GM19239 (cell line): Measurements from ENCODE around the gene MACROD1.

ENCODE experiments used
- DNase-seq: peaks from one replicate; pipeline ENCODE4 v3.0.0; 2011; ENCODE audit warnings: low spot score; ENCODE audit not compliant: insufficient read length
- FAIRE-seq: peaks from 2 replicates; lab custom pipeline; 2011; peaks lifted over from hg19 to GRCh38; lab: Jason Lieb, UNC

Gene MACROD1

DNA sequence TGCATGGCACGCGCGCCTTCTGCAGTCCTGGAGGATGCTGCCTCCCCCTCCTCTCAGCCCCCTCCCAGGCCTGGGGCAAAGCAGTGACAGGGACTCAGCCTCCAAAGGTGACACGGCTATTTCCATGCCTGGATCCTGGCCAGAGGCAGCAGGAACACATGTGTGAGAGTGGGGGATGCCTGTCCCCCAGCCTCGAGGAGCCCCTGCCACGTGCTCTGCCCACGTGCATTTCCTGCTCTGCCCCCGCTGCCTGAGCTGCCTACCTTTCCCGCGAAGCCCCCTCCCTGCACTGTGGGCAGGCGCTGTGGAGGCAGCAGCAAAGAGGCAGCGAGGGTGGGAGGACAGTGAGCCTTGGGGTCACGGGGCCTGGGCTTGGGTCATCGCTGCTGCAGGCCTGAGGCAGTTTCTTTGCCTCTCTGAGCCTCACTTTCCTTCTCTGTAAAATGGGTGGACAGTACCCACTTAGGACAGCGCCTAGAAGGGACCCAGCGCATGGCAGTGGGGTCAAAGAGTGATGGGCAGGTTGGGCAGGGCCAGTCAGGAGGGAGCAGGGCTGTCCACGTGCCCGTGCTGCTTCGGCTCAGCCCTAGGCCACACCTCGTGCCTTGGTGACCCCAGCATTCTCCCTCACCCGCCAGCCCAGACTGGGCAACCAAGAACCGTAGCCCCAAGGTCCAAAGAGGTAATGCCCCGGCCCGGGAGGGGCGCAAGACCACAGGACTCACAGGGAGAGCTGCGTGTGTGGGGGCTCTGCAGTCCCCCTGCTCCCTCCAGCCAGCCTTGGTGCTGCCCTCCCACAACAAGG is 81.6 kb downstream of the MACROD1 start:
- DNase-seq, result no peak
- FAIRE-seq, result no peak

DNA sequence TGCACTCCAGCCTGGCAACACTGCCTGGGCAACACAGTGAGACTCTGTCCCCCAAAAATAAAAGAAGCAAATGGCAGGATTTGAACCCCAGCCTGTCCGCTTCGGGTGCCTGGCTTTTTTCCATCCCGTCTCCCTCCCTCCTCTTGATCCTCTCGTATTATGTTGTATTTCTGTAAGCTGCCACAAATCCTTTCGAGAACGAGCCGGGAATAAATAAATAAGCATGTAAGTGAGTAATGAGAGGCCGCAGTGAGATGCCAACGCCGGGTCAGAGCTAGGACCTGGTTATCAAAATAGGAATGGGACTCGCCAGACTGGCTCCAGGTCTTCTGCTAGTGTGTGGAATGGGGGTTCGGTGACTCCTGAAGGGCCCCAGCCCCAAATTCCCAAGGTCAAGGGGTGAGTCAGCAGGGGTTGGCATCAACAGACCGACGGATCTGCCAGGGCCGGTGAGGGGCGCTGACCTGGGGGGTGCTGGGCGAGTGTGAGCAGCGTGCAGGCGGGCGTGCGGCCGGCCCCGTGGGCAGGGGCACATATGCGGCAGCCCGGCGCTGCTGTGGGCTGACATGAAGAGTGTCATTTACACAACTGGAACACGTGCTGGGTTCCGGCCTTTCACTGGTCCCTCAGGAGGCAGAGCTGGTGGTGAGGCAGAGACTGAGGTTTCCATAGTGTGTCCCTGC is 82.4 kb downstream of the MACROD1 start:
- no peak for DNase-seq
- no peak for FAIRE-seq

- no peak for DNase-seq
- FAIRE-seq, result no peak
Measured at GRCh38 chr11:64081745-64082442, 84.0 kb downstream of the MACROD1 start.

DNA sequence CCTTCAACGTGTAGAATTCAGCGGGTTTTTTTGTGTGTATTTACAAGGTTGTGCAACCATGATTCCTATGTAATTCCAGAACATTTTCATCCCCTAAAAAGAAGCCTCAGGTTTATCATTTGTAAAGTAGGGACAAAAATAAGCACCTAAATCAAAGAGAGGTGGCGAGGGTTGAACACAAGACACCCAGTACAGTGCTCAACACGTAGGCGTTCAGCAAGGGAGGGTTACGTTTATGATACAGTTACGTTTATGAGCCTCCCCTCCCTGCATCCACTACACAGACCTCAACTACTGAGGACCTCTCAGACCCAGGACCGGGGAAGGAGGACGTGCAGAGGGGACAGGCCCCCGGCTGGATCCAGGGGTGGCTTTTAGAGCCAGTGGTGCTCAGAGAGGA is 85.5 kb downstream of the MACROD1 start:
- no peak for FAIRE-seq
- DNase-seq, result no peak

DNA sequence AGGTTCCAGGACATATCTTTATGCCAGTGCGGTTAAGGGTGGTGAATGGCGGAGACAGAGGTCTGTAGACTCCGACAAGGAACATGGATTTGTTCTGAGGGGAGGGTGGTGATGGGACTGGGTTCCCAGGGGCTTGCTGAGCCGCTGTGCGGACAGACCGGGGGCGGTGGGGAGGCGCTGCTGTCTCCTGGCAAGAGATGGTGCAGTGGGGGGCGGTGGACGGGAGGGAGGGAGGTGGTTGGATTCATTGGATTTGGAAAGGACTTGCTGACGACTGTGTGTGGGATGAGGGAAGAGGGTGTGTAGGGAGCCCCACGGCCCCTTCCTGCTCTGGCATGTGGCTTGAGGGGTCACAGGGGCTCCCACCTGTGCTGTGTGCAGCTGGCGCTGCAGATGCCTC is 87.0 kb downstream of the MACROD1 start:
- DNase-seq, result no peak
- no peak for FAIRE-seq

DNA sequence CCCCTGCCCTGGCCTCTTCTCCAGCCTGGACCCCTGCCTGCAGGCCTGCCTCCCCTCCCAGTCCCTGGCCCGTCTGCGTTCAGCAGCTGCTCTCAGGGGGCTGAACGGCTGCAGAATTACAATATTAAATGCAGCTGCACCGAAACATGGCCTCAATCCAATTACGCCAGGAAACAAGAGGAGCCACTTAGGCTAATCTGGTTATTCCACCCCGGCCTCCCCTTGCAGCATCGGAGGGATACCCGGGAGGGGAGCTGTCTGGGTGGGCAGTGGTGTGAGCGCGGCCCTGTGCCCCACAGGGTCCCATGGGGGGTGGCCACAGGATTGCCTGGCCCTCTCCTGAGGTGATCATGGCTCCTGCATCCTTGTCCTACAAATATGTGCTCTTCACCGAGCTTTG is 87.6 kb downstream of the MACROD1 start:
- FAIRE-seq (no peak), DNase-seq (no peak)

- DNase-seq (no peak), FAIRE-seq (no peak)
Measured at GRCh38 chr11:64077607-64078006, 88.3 kb downstream of the MACROD1 start.

GRCh38 chr11:64076758-64077157 is 89.2 kb downstream of the MACROD1 start:
- DNase-seq (no peak), FAIRE-seq (no peak)

DNA sequence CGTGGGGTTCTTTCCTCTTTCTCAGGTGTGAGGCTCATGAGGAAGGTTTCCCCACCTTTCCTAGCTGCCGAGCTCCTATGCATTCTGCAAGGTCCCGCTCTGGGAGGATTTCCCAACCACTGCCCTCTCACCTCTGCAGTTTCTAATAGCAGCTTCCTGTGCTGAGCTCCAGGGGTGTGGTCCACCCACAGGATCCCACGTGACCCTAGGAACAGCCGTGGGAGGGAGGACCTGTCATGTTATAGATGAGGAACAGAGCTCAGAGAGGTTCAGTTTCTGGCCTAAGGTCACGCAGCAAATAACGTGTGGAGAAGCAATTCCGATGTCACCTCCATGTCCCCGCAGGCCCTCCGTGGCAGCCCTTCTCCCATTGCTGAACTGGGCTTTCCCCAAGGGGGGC is 91.7 kb downstream of the MACROD1 start:
- DNase-seq, result no peak
- FAIRE-seq, result no peak

GRCh38 chr11:64073542-64073941 is 92.4 kb downstream of the MACROD1 start:
- DNase-seq (no peak), FAIRE-seq (no peak)

- FAIRE-seq (no peak), DNase-seq (no peak)
Measured at GRCh38 chr11:64072871-64073270, 93.0 kb downstream of the MACROD1 start.

DNA sequence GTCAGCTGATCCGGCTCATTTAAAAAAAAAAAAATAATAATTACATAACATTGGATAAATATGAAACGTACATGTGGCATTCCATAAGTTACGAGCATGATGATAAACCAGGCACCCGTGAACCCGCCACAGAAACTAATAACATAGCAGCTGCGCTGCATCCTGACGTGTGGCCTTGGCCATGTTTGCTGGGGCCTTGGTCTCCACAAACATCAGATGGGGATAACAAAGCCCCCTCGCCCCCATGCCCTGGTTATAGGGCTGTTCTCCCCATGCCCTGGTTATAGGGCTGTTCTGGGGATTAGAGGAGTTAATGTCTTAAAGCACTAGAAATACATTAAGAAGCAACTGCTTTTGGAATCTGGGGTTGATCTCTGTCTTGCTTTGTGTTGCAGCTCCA is 93.5 kb downstream of the MACROD1 start:
- FAIRE-seq (no peak), DNase-seq (no peak)

DNA sequence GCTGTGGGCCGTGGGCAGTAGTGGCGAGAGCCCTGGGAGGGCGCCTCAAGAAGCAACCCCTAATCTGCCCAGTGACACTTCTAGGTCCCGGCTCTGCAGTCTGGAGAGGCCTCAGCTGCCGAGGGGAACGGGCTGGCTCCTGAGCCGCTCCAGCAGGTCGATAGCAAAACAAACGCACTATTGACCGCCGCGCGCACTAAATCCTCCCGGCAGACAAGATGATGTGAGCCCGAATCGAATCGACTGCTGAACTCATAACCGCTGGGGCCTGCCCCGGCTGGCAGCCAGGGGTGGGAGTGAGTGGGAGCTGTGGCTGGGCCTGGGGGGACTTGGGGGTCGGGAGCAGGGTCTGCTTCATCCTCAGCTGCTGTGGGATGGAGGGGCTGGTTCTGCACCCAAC is 94.1 kb downstream of the MACROD1 start:
- DNase-seq (no peak), FAIRE-seq (no peak)

GRCh38 chr11:64070314-64070681 is 95.6 kb downstream of the MACROD1 start:
- no peak for DNase-seq
- FAIRE-seq, result no peak

- DNase-seq (no peak), FAIRE-seq (no peak)
Measured at GRCh38 chr11:64069401-64070313, 96.3 kb downstream of the MACROD1 start.

GRCh38 chr11:64068705-64069400 is 97.1 kb downstream of the MACROD1 start:
- DNase-seq, result no peak
- FAIRE-seq, result no peak

GRCh38 chr11:64067230-64067993 is 98.5 kb downstream of the MACROD1 start:
- FAIRE-seq (no peak), DNase-seq (no peak)

- no peak for FAIRE-seq
Measured at GRCh38 chr11:64065712-64066111, 100.2 kb downstream of the MACROD1 start.

GRCh38 chr11:64065141-64065465 is 100.8 kb downstream of the MACROD1 start:
- FAIRE-seq (no peak), DNase-seq (no peak)

More at GRCh38 chr11:64065712-64066111, 100.2 kb downstream of the MACROD1 start:
- DNase-seq, result no peak
